Type B pancreatic cell (in vitro differentiated cells): ENCODE measurements around the gene CFAP47. TPM values are rescaled to one million over a fixed set of nuclear protein-coding genes. Genes with fewer than 3 reads are reported as not detected.
"Not testable (repeated sequence)": the region's sequence is repeated elsewhere in the genome, so short reads cannot be mapped to it uniquely, and the experiment has no call there.

Experiments
- DNase-seq: peaks from one replicate; pipeline ENCODE4 v3.0.0; 2021; ENCODE audit warnings: mixed read lengths; ENCODE audit not compliant: unreplicated experiment; ENCODE audit errors: extremely low spot score
- H3K27ac Mint-ChIP-seq: 2 replicates; pipeline ENCODE4 v1.8.0; 2021; ENCODE audit warnings: mild to moderate bottlenecking, mixed read lengths
- H3K27me3 Mint-ChIP-seq: 2 replicates; pipeline ENCODE4 v1.8.0; 2021; ENCODE audit warnings: mixed read lengths
- H3K36me3 Mint-ChIP-seq: 2 replicates; pipeline ENCODE4 v1.8.0; 2021; ENCODE audit warnings: mixed read lengths
- H3K4me1 Mint-ChIP-seq: one replicate; pipeline ENCODE4 v1.8.0; 2021; ENCODE audit warnings: mixed read lengths; ENCODE audit not compliant: unreplicated experiment
- H3K4me3 Mint-ChIP-seq: 2 replicates; pipeline ENCODE4 v1.8.0; 2021; ENCODE audit warnings: mild to moderate bottlenecking, mixed read lengths
- H3K9me3 Mint-ChIP-seq: 2 replicates; pipeline ENCODE4 v1.8.0; 2021; ENCODE audit warnings: mixed read lengths
- CTCF ChIP-seq: fragments of 200-600 bp; sonication (generic); conservative IDR thresholded peaks from 2 replicates; pipeline ENCODE4 v1.5.0; 2021; ENCODE audit warnings: antibody characterized with exemption, mild to moderate bottlenecking
- total RNA-seq: library from RNA; stranded (reverse); gene quantifications from 2 replicates; pipeline ENCODE4 v1.2.1, GENCODE V29; 2021; ENCODE audit warnings: low replicate concordance

CFAP47 gene
- total RNA-seq, 1 donor from 2014 or later: 3.0 TPM

- Mint-ChIP-seq H3K36me3 (no peaks in the 10 kb centered on the region), H3K4me1 (no peaks in the 10 kb centered on the region), H3K27ac (no peak overlapping the region), H3K9me3 (no peaks in the 10 kb centered on the region), H3K4me3 (no peak overlapping the region), H3K27me3 (no peaks in the 10 kb centered on the region)
- no peak for DNase-seq
- no peak for TF ChIP-seq CTCF
Measured at GRCh38 chrX:36160081-36160480, 240.5 kb downstream of the CFAP47 start.

- H3K27me3 Mint-ChIP-seq: no peaks in the 10 kb centered on the region
- no peaks in the 10 kb centered on the region for H3K4me1 Mint-ChIP-seq
- no peaks in the 10 kb centered on the region for H3K36me3 Mint-ChIP-seq
- DNase-seq: no peak
- H3K9me3 Mint-ChIP-seq: no peaks in the 10 kb centered on the region
- no peak overlapping the region for H3K4me3 Mint-ChIP-seq
- no peak for TF ChIP-seq CTCF
- H3K27ac Mint-ChIP-seq: no peak overlapping the region
Measured at GRCh38 chrX:36198575-36198974, 279.0 kb downstream of the CFAP47 start.

GRCh38 chrX:36199928-36200327, 280.4 kb downstream of the CFAP47 start:
- no peak overlapping the region for H3K27ac Mint-ChIP-seq
- H3K4me1 Mint-ChIP-seq: no peaks in the 10 kb centered on the region
- no peak overlapping the region for H3K4me3 Mint-ChIP-seq
- no peaks in the 10 kb centered on the region for H3K27me3 Mint-ChIP-seq
- TF ChIP-seq CTCF: no peak
- H3K9me3 Mint-ChIP-seq: no peaks in the 10 kb centered on the region
- H3K36me3 Mint-ChIP-seq: no peaks in the 10 kb centered on the region
- DNase-seq: no peak

GRCh38 chrX:36214924-36215323, 295.4 kb downstream of the CFAP47 start:
- H3K4me1 Mint-ChIP-seq: no peaks in the 10 kb centered on the region
- H3K4me3 Mint-ChIP-seq: no peak overlapping the region
- DNase-seq: no peak
- peaks cover under 1% of the 10 kb centered on the region for H3K9me3 Mint-ChIP-seq
- no peaks in the 10 kb centered on the region for H3K27me3 Mint-ChIP-seq
- no peak for TF ChIP-seq CTCF
- no peak overlapping the region for H3K27ac Mint-ChIP-seq
- no peaks in the 10 kb centered on the region for H3K36me3 Mint-ChIP-seq

GRCh38 chrX:36218801-36219200, 299.3 kb downstream of the CFAP47 start:
- no peak for TF ChIP-seq CTCF
- no peaks in the 10 kb centered on the region for H3K36me3 Mint-ChIP-seq
- H3K4me3 Mint-ChIP-seq: no peak overlapping the region
- no peaks in the 10 kb centered on the region for H3K27me3 Mint-ChIP-seq
- DNase-seq: no peak
- no peaks in the 10 kb centered on the region for H3K9me3 Mint-ChIP-seq
- H3K4me1 Mint-ChIP-seq: no peaks in the 10 kb centered on the region
- H3K27ac Mint-ChIP-seq: no peak overlapping the region

GRCh38 chrX:36234840-36235528, 315.4 kb downstream of the CFAP47 start:
- H3K9me3 Mint-ChIP-seq, H3K36me3 Mint-ChIP-seq, DNase-seq, H3K27ac Mint-ChIP-seq, H3K27me3 Mint-ChIP-seq, H3K4me1 Mint-ChIP-seq, H3K4me3 Mint-ChIP-seq: not testable (repeated sequence)
